ENCODE results near the gene SCYGR2. TPM values are rescaled to one million over a fixed set of nuclear protein-coding genes. Genes with fewer than 3 reads are reported as not detected.

Gene SCYGR2
- total RNA-seq, 1 experiment from 2014 or later: not detected

Other genes with a start within 250 kb of the SCYGR2 start
- gene TM4SF20, start 219.6 kb upstream of the SCYGR2 start, total RNA-seq (2014; rRNA removed; shearing (Covaris generic)): not detected in 2 replicates
- not detected in 2 replicates for gene SCYGR1, start 210.9 kb upstream of the SCYGR2 start, total RNA-seq (2014; rRNA removed; shearing (Covaris generic))
- 41.0 and 49.9 TPM in 2 replicates for gene AGFG1, start 126.7 kb upstream of the SCYGR2 start, total RNA-seq (2014; rRNA removed; shearing (Covaris generic))
- gene SCYGR3, start 15.9 kb downstream of the SCYGR2 start, total RNA-seq (2014; rRNA removed; shearing (Covaris generic)): not detected in 2 replicates
- not detected in 2 replicates for gene SCYGR4, start 18.6 kb downstream of the SCYGR2 start, total RNA-seq (2014; rRNA removed; shearing (Covaris generic))
- gene SCYGR5, start 67.9 kb downstream of the SCYGR2 start, total RNA-seq (2014; rRNA removed; shearing (Covaris generic)): not detected in 2 replicates
- 0.63 and 1.2 TPM in 2 replicates for gene SLC19A3, start 119.1 kb downstream of the SCYGR2 start, total RNA-seq (2014; rRNA removed; shearing (Covaris generic))
- not detected in 2 replicates for gene SCYGR6, start 125.9 kb downstream of the SCYGR2 start, total RNA-seq (2014; rRNA removed; shearing (Covaris generic))
- gene SCYGR7, start 129.4 kb downstream of the SCYGR2 start, total RNA-seq (2014; rRNA removed; shearing (Covaris generic)): not detected in 2 replicates
- not detected in 2 replicates for gene SCYGR8, start 147.0 kb downstream of the SCYGR2 start, total RNA-seq (2014; rRNA removed; shearing (Covaris generic))
- 3.8 and 4.0 TPM in 2 replicates for gene CCL20, start 214.9 kb downstream of the SCYGR2 start, total RNA-seq (2014; rRNA removed; shearing (Covaris generic))

Measured in Daoy (cell line).